Astrocyte of the cerebellum (primary cell): ENCODE data around the gene RAP2A.

Experiments used
- DNase-seq: peaks from one replicate; pipeline ENCODE4 v3.0.0-alpha.2; 2011; ENCODE audit warnings: low read depth
- H3K4me3 ChIP-seq: 2 replicates; pipeline ENCODE4 v1.5.1; 2011; ENCODE audit warnings: mild to moderate bottlenecking, low read depth, low read length, moderate library complexity
- in situ Hi-C: cut with HindIII; loops from 2 replicates; pipeline ENCODE4 v1.10.0; 2017; ENCODE audit warnings: low sequenced_read_pairs
- TF ChIP-seq, protein P1 (sequence below): IDR thresholded peaks from 2 replicates; pipeline ENCODE4 v1.5.1; 2012; ENCODE audit warnings: low read length, low read depth, moderate library complexity, mild to moderate bottlenecking; ENCODE audit errors: missing control alignments

RAP2A gene

GRCh38 chr13:97502706-97503105 is 68.7 kb downstream of the RAP2A start:
- in situ Hi-C loops = no loop called here
- DNase-seq = no peak
- TF ChIP-seq, protein P1, sequence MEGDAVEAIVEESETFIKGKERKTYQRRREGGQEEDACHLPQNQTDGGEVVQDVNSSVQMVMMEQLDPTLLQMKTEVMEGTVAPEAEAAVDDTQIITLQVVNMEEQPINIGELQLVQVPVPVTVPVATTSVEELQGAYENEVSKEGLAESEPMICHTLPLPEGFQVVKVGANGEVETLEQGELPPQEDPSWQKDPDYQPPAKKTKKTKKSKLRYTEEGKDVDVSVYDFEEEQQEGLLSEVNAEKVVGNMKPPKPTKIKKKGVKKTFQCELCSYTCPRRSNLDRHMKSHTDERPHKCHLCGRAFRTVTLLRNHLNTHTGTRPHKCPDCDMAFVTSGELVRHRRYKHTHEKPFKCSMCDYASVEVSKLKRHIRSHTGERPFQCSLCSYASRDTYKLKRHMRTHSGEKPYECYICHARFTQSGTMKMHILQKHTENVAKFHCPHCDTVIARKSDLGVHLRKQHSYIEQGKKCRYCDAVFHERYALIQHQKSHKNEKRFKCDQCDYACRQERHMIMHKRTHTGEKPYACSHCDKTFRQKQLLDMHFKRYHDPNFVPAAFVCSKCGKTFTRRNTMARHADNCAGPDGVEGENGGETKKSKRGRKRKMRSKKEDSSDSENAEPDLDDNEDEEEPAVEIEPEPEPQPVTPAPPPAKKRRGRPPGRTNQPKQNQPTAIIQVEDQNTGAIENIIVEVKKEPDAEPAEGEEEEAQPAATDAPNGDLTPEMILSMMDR = no peak

GRCh38 chr13:97505017-97505416 is 71.0 kb downstream of the RAP2A start:
- no peak for DNase-seq
- TF ChIP-seq, protein P1 = no peak
- no peak overlapping the region for H3K4me3 ChIP-seq
- in situ Hi-C loops = no loop called here

More at GRCh38 chr13:97502706-97503105, 68.7 kb downstream of the RAP2A start:
- H3K4me3 ChIP-seq = no peak overlapping the region

DNA sequence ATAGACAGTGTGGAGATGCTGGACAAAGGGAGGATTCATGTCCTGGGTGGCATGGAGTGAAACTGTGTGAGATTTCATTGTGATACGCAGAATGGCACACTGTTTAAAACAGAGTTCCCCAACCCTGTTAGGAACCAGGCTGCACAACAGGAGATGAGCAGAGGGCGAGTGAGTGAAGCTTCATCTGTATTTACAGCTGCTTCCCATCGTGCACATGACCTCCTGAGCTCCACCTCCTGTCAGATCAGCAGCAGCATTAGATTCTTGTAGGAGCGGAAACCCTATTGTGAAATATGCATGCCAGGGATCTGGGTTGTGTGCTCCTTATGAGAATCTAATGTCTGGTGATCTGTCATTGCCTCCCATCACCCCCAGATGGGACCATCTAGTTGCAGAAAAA is 72.5 kb downstream of the RAP2A start:
- H3K4me3 ChIP-seq = no peak overlapping the region
- TF ChIP-seq, protein P1 = no peak
- DNase-seq = no peak
- in situ Hi-C loops = no loop called here

- no peak for DNase-seq
- no peak overlapping the region for H3K4me3 ChIP-seq
- TF ChIP-seq, protein P1 = no peak
- in situ Hi-C loops = no loop called here
Observed at GRCh38 chr13:97512732-97513131, 78.8 kb downstream of the RAP2A start.

- H3K4me3 ChIP-seq = no peak overlapping the region
- DNase-seq = no peak
- TF ChIP-seq, protein P1 = no peak
- in situ Hi-C loops = no loop called here
Observed at GRCh38 chr13:97515643-97516042, 81.7 kb downstream of the RAP2A start.

DNA sequence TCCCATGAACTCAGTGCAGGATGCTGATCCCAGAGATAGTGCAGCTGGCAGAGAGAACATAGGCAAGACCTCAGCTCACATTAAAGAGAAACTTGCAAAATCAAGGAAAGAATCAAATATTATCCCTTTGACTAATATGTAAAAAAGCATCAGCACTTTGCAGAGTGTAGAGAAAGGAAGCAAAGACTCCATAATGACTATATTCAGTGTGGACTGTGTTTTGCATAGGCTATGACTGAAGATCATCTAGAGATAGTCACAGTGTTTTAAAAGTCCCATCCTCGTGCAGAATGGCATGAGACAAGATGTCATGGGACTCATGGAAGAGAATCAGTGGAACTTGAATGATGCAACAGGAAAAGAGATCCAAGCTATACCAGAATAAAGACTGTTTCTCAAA is 84.0 kb downstream of the RAP2A start:
- no peak for DNase-seq
- in situ Hi-C loops = no loop called here
- H3K4me3 ChIP-seq = no peak overlapping the region
- TF ChIP-seq, protein P1 = no peak
